Stimulated activated CD4-positive, alpha-beta T cell treated with anti-CD3 and anti-CD28 coated beads, Interleukin-15, amount 100 ng/mL, for 1 hour (primary cell): ENCODE results near the gene NPHP1.
"Not testable (repeated sequence)": the region's sequence is repeated elsewhere in the genome, so short reads cannot be mapped to it uniquely, and the experiment has no call there.

Experiments
- DNase-seq, 2 donors: peaks; one replicate each; pipeline ENCODE4 v3.0.0-alpha.2; 2020; ENCODE audit warnings: low read depth in 1 of 2, low spot score in 1 of 2

NPHP1 gene

GRCh38 chr2:110204408-110205385 lies at the start of gene NPHP1:
Gene NPHP1 (minus strand): TSS chr2:110205013. CDS start chr2:110204968, 45 bp downstream.
- DNase-seq: peak; percentile 70 to 75

- not testable (repeated sequence) for DNase-seq
Observed at GRCh38 chr2:110248081-110248795, 43.4 kb upstream of the NPHP1 start.

- DNase-seq: not testable (repeated sequence)
Observed at GRCh38 chr2:110245488-110246435, 40.9 kb upstream of the NPHP1 start.

- DNase-seq: not testable (repeated sequence)
Observed at GRCh38 chr2:110243283-110243682, 38.5 kb upstream of the NPHP1 start.

GRCh38 chr2:110234514-110234913 lies 29.7 kb upstream of the NPHP1 start:
- not testable (repeated sequence) for DNase-seq

- not testable (repeated sequence) for DNase-seq
Observed at GRCh38 chr2:110229886-110230285, 25.1 kb upstream of the NPHP1 start.

- not testable (repeated sequence) for DNase-seq
Observed at GRCh38 chr2:110222626-110223025, 17.8 kb upstream of the NPHP1 start.

GRCh38 chr2:110221938-110222337 lies 17.1 kb upstream of the NPHP1 start:
- no peak for DNase-seq

GRCh38 chr2:110220190-110220564 lies 15.4 kb upstream of the NPHP1 start:
- DNase-seq: no peak

- no peak for DNase-seq
Observed at GRCh38 chr2:110219496-110220189, 14.8 kb upstream of the NPHP1 start.

GRCh38 chr2:110218889-110219288 lies 14.1 kb upstream of the NPHP1 start:
- not testable (repeated sequence) for DNase-seq

- DNase-seq: no peak
Observed at GRCh38 chr2:110216803-110217202, 12.0 kb upstream of the NPHP1 start.

- DNase-seq: no peak
Observed at GRCh38 chr2:110216199-110216598, 11.4 kb upstream of the NPHP1 start.

- DNase-seq: no peak
Observed at GRCh38 chr2:110215566-110216158, 10.8 kb upstream of the NPHP1 start.

GRCh38 chr2:110215091-110215490 lies 10.3 kb upstream of the NPHP1 start:
- no peak for DNase-seq

GRCh38 chr2:110213522-110213921 lies 8.7 kb upstream of the NPHP1 start:
- not testable (repeated sequence) for DNase-seq

- DNase-seq: peak; percentile 43 to 48
Observed at GRCh38 chr2:110211938-110212858, 7.4 kb upstream of the NPHP1 start, which contains the start of gene MTLN. Gene MTLN (minus strand): TSS chr2:110212547. CDS start chr2:110212525, 22 bp downstream.

GRCh38 chr2:110205660-110206455 lies 1.0 kb upstream of the NPHP1 start:
- DNase-seq: no peak
